Gastroesophageal sphincter (tissue), 4 donors: ENCODE measurements around the gene CAPN12. TPM values are rescaled to one million over a fixed set of nuclear protein-coding genes. Genes with fewer than 3 reads are reported as not detected.

Source experiments
- ATAC-seq: fragments of 150-250 bp; one replicate; pipeline ENCODE4 v1.9.1; 2016; ENCODE audit warnings: mild to moderate bottlenecking, moderate library complexity
- H3K27ac ChIP-seq, 4 donors: fragments of 200-600 bp; sonication (generic) in 3 of 4; 1 replicate in 3 of 4; 2 replicates in 1 of 4; pipeline ENCODE4 v1.5.1; 2016 to 2019
- H3K27me3 ChIP-seq: fragments of 200-600 bp; sonication (generic); one replicate; pipeline ENCODE4 v1.5.1; 2019
- H3K36me3 ChIP-seq, 2 donors: fragments of 200-600 bp; sonication (generic); one replicate each; pipeline ENCODE4 v1.5.1; 2019; ENCODE audit warnings: control low read depth in 1 of 2
- H3K4me1 ChIP-seq, 3 donors: fragments of 200-600 bp; sonication (generic); 1 replicate in 2 of 3; 2 replicates in 1 of 3; pipeline ENCODE4 v1.5.1; 2016 to 2019; ENCODE audit warnings: control low read depth in 2 of 3
- H3K4me3 ChIP-seq, 2 donors: fragments of 200-600 bp; sonication (generic); one replicate each; pipeline ENCODE4 v1.5.1; 2019; ENCODE audit warnings: mild to moderate bottlenecking in 1 of 2, moderate library complexity in 1 of 2
- H3K9me3 ChIP-seq, 3 donors: fragments of 200-600 bp; sonication (generic); one replicate each; pipeline ENCODE4 v1.5.1; 2017 to 2019; ENCODE audit warnings: control low read depth in 2 of 3
- CTCF ChIP-seq, 4 experiments: fragments of 200-600 bp in 2 of 4; fragments of 450-650 bp in 2 of 4; sonication (generic) in 1 of 4; IDR thresholded peaks; one replicate each; pipeline ENCODE4 v1.5.1; 2017 to 2019; ENCODE audit warnings: antibody characterized with exemption in 4 of 4, mild to moderate bottlenecking in 2 of 4, moderate library complexity in 2 of 4
- EP300 ChIP-seq: sonication (generic); formaldehyde crosslinking; IDR thresholded peaks from one replicate; pipeline ENCODE4 v1.6.1; 2017; ENCODE audit warnings: antibody characterized with exemption, mild to moderate bottlenecking
- POLR2A ChIP-seq, 2 donors: fragments of 450-650 bp; IDR thresholded peaks; one replicate each; pipeline ENCODE4 v1.6.1; 2017; ENCODE audit warnings: antibody characterized with exemption in 2 of 2, mild to moderate bottlenecking in 2 of 2, moderate library complexity in 1 of 2
- POLR2AphosphoS5 ChIP-seq: sonication (generic); formaldehyde crosslinking; IDR thresholded peaks from one replicate; pipeline ENCODE4 v1.6.1; 2017; ENCODE audit warnings: antibody characterized with exemption
- WGBS, 2 donors: methylation state at CpG; one replicate each; pipeline ENCODE4 v1.1.5; 2018; ENCODE audit warnings: low coverage in 1 of 2; 5-methylcytosine and 5-hydroxymethylcytosine counted together
- total RNA-seq, 4 donors: library from RNA; depleted of rRNA; stranded (reverse); fragments of >200 nt; gene quantifications; one replicate each; pipeline ENCODE4 v1.1.0, GENCODE V29; 2016

Gene CAPN12
- total RNA-seq, 4 donors from 2014 or later, result 0.93 to 2.2 (median 1.1) TPM; not detected in 1

GRCh38 chr19:38723990-38724854 lies 20.1 kb downstream of the CAPN12 start:
- TF ChIP-seq POLR2AphosphoS5 (no peak), POLR2A (IDR thresholded peaks at IDR 0.05) (no peak), EP300 (no peak), CTCF (IDR thresholded peaks at IDR 0.05) (no peak)
- no peak for ATAC-seq
- Histone ChIP-seq H3K36me3 (peaks cover 0 to 100% of the 10 kb centered on the region in 2 donors), H3K4me3 (no peak overlapping the region), H3K27me3 (no peaks in the 10 kb centered on the region), H3K9me3 (no peaks in the 10 kb centered on the region), H3K27ac (peak overlapping the region in 2 of 4 donors; percentile 74 to 97), H3K4me1 (peaks cover 0 to 72% (median 3%) of the 10 kb centered on the region in 3 donors)
- no CpG with 5 or more reads among the region's 42 CpGs for WGBS, 2 donors

GRCh38 chr19:38723606-38723965 lies 20.7 kb downstream of the CAPN12 start:
- WGBS, 2 donors, result 90% methylated on average over 2 of the region's 11 CpGs; no CpG with 5 or more reads in 1 of the 2 donors
- Histone ChIP-seq H3K36me3 (peaks cover 0 to 100% of the 10 kb centered on the region in 2 donors), H3K27ac (peak overlapping the region in 3 of 4 donors; percentile 74 to 97 (median 76)), H3K4me1 (peaks cover 0 to 72% (median 3%) of the 10 kb centered on the region in 3 donors), H3K4me3 (no peak overlapping the region), H3K9me3 (no peaks in the 10 kb centered on the region), H3K27me3 (no peaks in the 10 kb centered on the region)
- ATAC-seq, result no peak
- TF ChIP-seq EP300, result no peak
- TF ChIP-seq POLR2A (IDR thresholded peaks at IDR 0.05), result no peak
- no peak for TF ChIP-seq CTCF (IDR thresholded peaks at IDR 0.05)
- TF ChIP-seq POLR2AphosphoS5, result no peak

DNA sequence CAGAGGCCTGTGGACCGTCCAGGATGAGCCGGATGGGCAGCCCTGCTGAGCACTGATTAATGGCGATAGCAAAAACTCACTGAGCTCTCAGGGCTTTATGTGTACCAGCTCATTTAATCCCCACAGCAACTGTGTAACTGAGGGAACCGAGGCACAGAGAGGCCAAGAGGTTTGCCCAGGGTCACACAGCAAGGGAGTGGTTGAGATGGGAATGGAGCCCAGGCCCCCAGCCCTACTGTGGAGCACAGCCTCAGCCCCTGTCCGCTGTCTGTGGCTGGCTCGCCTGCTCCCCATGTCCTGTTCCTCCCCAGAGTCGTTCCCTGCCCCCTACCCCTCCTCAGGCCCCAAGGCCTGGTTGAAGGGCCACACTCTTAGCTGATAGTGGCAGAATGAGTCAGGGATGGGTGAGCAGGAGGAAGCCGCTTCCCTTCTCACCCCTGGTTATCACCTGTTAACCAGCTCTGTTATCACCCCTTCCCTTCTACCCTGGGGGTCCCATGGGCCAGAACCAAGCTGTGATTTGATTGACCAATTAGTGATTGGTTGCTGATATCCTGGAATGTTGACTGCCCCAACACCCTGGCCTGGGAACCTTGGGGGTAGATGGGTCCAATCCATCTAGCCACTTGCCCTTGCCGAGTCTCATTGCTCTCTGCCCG lies 21.2 kb downstream of the CAPN12 start:
- TF ChIP-seq CTCF (IDR thresholded peaks at IDR 0.05) (no peak), POLR2AphosphoS5 (no peak), POLR2A (IDR thresholded peaks at IDR 0.05) (no peak), EP300 (no peak)
- H3K27ac ChIP-seq, result peak overlapping the region in 3 of 4 donors; percentile 74 to 97 (median 76)
- 82% methylated on average over 3 of the region's 10 CpGs; no CpG with 5 or more reads in 1 of the 2 donors for WGBS, 2 donors
- no peak for ATAC-seq
- no peaks in the 10 kb centered on the region for H3K27me3 ChIP-seq
- H3K4me3 ChIP-seq, result no peak overlapping the region
- H3K4me1 ChIP-seq, result peaks cover 0 to 72% (median 3%) of the 10 kb centered on the region in 3 donors
- H3K36me3 ChIP-seq, result peaks cover 0 to 100% of the 10 kb centered on the region in 2 donors
- no peaks in the 10 kb centered on the region for H3K9me3 ChIP-seq

DNA sequence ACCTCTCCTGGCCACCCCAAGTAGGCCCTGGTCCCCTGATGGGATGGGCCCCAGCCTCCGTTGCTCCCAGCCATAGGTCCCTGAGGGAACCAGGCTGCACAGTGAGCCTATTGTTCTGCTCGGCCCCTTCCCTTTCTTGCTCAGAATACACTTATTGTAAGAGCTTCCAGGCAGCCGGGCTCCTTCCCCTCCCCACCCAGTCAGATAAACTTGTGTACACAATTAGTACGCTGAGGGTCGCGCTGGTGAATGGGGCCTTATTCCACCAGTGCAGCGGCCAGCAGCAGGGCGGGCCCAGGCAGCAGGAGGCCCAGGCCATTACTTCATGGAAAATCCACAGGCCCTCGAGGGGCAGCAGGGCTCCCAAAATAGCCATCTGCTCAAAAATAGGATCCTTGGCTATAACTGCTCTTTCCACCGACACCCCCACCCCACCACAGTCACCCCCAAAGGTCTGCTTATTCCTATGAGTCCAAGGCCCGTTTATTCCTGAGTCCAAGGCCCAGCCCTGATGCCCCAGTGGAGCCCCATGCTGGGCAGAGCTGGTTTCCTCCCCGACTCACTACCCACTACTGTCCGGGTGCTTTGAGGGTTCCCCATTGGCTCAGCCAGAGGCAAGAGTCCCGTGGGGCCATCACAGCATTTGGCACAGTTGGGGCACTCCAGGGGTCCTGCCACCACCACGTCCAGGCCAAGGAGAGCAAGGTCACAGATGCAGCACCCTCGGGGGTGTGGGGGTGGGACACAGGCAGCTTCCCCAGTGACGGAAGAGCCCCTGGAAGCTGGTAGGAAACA lies 22.1 kb downstream of the CAPN12 start:
- WGBS, 2 donors, result 20 to 49% methylated on average over 2 to 11 of the region's 17 CpGs
- peaks cover 0 to 100% of the 10 kb centered on the region in 2 donors for H3K36me3 ChIP-seq
- H3K4me3 ChIP-seq, result no peak overlapping the region
- H3K27ac ChIP-seq, result peak overlapping the region in 3 of 4 donors; percentile 74 to 97 (median 76)
- H3K27me3 ChIP-seq, result no peaks in the 10 kb centered on the region
- ATAC-seq, result peak; percentile 17
- H3K9me3 ChIP-seq, result no peaks in the 10 kb centered on the region
- H3K4me1 ChIP-seq, result peaks cover 0 to 67% (median 3%) of the 10 kb centered on the region in 3 donors
- TF ChIP-seq POLR2AphosphoS5, result no peak
- TF ChIP-seq EP300, result no peak
- TF ChIP-seq POLR2A (IDR thresholded peaks at IDR 0.05), result no peak
- TF ChIP-seq CTCF (IDR thresholded peaks at IDR 0.05), result no peak
